Measurements from ENCODE around the gene SLC35F3.

DNA sequence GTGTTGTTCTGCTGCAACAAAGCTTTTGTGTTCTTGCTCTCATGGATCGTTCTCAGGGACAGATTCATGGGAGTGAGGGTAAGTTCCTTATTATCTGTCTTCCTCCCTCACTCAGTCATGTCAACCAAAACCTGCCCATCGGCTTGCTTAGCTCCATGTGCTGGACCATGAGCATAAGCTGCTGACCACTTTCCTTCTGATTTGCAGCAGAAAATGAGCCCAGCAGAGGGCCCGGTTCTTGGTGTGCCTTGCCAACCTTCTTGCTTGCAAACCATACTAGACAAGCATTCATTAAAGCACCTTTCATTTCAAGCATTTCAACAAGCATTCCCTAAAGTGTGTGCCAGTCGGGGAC is 404.7 kb downstream of the SLC35F3 start:
- TF ChIP-seq EZH2 (IDR thresholded peaks at IDR 0.05; ENCODE audit: insufficient read depth, low read length) (no peak), CTCF (IDR thresholded peaks at IDR 0.05; ENCODE audit: insufficient read depth, low read depth, low read length) (no peak)

Measured in astrocyte (in vitro differentiated cells and primary cell).